ENCODE data around the gene OR2AG2. TPM values are rescaled to one million over a fixed set of nuclear protein-coding genes. Genes with fewer than 3 reads are reported as not detected.

The OR2AG2 gene
- total and polyA plus RNA-seq, 2 donors from 2014 or later, result 0.19 TPM; not detected in 1

GRCh38 chr11:6742260-6742659, 29.5 kb downstream of the OR2AG2 start:
- DNase-seq (no peak), FAIRE-seq (no peak)
- intact Hi-C loops (cut with DNase I), result no loop called here
- Histone ChIP-seq H3K4me1 (ENCODE audit: control insufficient read depth in 2 of 3, insufficient read depth in 2 of 3, low read depth in 1 of 3, low read length in 3 of 3) (peaks cover 0 to 3% (median 0%) of the 10 kb centered on the region in 3 donors), H3K4me3 (ENCODE audit: low read length in 3 of 3) (no peak overlapping the region), H3K27ac (ENCODE audit: low read depth in 2 of 2, low read length in 2 of 2) (no peak overlapping the region), H3K36me3 (ENCODE audit: control insufficient read depth in 2 of 3, insufficient read depth in 3 of 3, low read length in 3 of 3) (no peaks in the 10 kb centered on the region), H3K27me3 (ENCODE audit: control insufficient read depth, insufficient read depth, low read length) (no peaks in the 10 kb centered on the region), H3K9me3 (ENCODE audit: control insufficient read depth in 2 of 3, insufficient read depth in 1 of 3, low read length in 3 of 3) (no peaks in the 10 kb centered on the region), H3K9ac (ENCODE audit: low read length in 3 of 3) (no peak overlapping the region)
- TF ChIP-seq CTCF (IDR thresholded peaks at IDR 0.05; ENCODE audit: borderline replicate concordance, extremely low read depth, insufficient read depth), result no peak

- Histone ChIP-seq H3K4me3 (ENCODE audit: low read length in 3 of 3) (no peak overlapping the region), H3K27me3 (ENCODE audit: control insufficient read depth, insufficient read depth, low read length) (no peaks in the 10 kb centered on the region), H3K36me3 (ENCODE audit: control insufficient read depth in 2 of 3, insufficient read depth in 3 of 3, low read length in 3 of 3) (no peaks in the 10 kb centered on the region), H3K27ac (ENCODE audit: low read depth in 2 of 2, low read length in 2 of 2) (no peak overlapping the region), H3K4me1 (ENCODE audit: control insufficient read depth in 2 of 3, insufficient read depth in 2 of 3, low read depth in 1 of 3, low read length in 3 of 3) (no peaks in the 10 kb centered on the region), H3K9me3 (ENCODE audit: control insufficient read depth in 2 of 3, insufficient read depth in 1 of 3, low read length in 3 of 3) (no peaks in the 10 kb centered on the region), H3K9ac (ENCODE audit: low read length in 3 of 3) (no peak overlapping the region)
- DNase-seq (no peak), FAIRE-seq (no peak)
- no peak for TF ChIP-seq CTCF (IDR thresholded peaks at IDR 0.05; ENCODE audit: borderline replicate concordance, extremely low read depth, insufficient read depth)
- intact Hi-C loops (cut with DNase I), result no loop called here
These were observed 33.2 kb downstream of the OR2AG2 start for GRCh38 chr11:6738590-6738989.

GRCh38 chr11:6737872-6738466, 33.8 kb downstream of the OR2AG2 start:
- DNase-seq (peak in 3 of 5 donors; percentile 21 to 48 (median 38)), FAIRE-seq (peak; percentile 37)
- intact Hi-C loops (cut with DNase I), result no loop called here

More at GRCh38 chr11:6737872-6738466, 33.8 kb downstream of the OR2AG2 start:
- TF ChIP-seq CTCF (IDR thresholded peaks at IDR 0.05; ENCODE audit: borderline replicate concordance, extremely low read depth, insufficient read depth), result peak; percentile 60
- no peaks in the 10 kb centered on the region for H3K9me3 ChIP-seq (ENCODE audit: control insufficient read depth in 2 of 3, insufficient read depth in 1 of 3, low read length in 3 of 3)
- H3K27ac ChIP-seq (ENCODE audit: low read depth in 2 of 2, low read length in 2 of 2), result no peak overlapping the region
- no peaks in the 10 kb centered on the region for H3K27me3 ChIP-seq (ENCODE audit: control insufficient read depth, insufficient read depth, low read length)
- H3K4me3 ChIP-seq (ENCODE audit: low read length in 3 of 3), result no peak overlapping the region
- no peaks in the 10 kb centered on the region for H3K36me3 ChIP-seq (ENCODE audit: control insufficient read depth in 2 of 3, insufficient read depth in 3 of 3, low read length in 3 of 3)
- no peaks in the 10 kb centered on the region for H3K4me1 ChIP-seq (ENCODE audit: control insufficient read depth in 2 of 3, insufficient read depth in 2 of 3, low read depth in 1 of 3, low read length in 3 of 3)
- H3K9ac ChIP-seq (ENCODE audit: low read length in 3 of 3), result no peak overlapping the region
